VCaP (cell line): ENCODE results near the gene ZNF785.
A peak's percentile ranks its signal among the peaks of the same experiment; 100 is the strongest.

Experiments
- H3K27ac ChIP-seq: fragments of 450-650 bp; 2 replicates; pipeline ENCODE4 v1.5.1; 2017
- TF ChIP-seq, protein P1 (sequence below): fragments of 450-650 bp; conservative IDR thresholded peaks from 2 replicates; pipeline ENCODE4 v1.5.1; 2017; ENCODE audit warnings: mild to moderate bottlenecking, moderate library complexity

The ZNF785 gene

DNA sequence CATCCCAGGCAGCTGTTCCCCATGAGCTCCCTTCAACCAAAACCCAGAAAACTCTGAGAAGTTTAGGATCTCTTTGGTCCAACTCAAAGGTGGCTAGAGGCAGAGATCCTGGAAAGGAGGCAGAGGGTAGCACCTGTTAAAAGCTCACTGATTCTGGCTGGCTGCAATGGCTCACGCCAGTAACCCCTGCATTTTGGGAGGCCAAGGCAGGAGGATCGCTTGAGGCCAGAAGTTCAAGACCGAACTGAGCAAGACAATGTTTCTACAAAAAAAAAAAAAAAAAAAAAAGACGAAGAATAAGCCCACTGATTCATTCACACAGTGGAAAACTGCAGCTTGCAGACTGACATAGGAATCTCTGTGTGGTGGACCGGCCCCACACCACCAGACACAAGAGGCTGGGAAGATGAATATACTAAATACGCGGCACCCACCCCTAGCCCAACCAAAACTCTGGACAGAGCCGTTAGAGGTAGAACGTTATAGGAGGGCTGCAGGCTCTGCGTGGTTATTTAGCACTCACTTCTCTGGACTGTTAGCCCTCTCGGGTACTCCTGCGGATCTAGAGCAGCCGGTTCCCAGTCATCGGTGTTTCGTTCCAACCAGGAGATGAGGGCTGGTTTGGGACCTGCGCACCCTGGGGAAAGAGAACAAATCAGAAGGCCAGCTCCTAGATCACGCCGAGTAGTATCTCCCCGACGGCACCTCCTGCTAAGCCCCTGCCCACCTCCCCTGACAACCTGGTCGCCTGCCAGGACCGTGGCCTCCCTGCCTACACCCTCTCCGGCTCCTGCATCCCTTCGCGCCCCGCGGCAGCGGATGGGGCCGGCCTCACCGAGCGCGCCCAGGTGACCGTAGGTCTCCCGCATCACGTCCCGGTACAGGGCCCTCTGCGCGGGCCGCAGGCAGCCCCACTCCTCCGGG lies 23.8 kb upstream of the ZNF785 start:
- H3K27ac ChIP-seq, result peak overlapping the region; percentile 97

DNA sequence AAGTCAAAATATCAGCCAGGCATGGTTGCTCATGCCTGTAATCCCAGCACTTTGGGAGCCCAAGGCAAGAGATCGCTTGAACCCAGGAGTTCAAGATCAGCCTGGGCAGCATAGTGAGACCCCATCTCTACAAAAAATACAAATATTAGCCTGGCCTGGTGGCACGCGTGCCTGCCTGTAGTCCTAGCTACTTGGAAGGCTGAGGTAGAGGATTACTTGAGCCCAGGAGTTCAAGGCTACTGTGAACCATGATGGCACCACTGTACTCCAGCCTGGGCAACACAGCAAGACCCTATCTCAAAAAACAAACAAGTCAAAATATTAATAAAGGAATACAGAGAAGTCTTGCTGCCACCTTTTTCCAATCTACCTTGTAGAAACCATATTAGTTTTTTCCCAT lies 20.5 kb upstream of the ZNF785 start:
- H3K27ac ChIP-seq, result no peak overlapping the region

More for the DNA sequence above, 23.8 kb upstream of the ZNF785 start:
- TF ChIP-seq, protein P1, sequence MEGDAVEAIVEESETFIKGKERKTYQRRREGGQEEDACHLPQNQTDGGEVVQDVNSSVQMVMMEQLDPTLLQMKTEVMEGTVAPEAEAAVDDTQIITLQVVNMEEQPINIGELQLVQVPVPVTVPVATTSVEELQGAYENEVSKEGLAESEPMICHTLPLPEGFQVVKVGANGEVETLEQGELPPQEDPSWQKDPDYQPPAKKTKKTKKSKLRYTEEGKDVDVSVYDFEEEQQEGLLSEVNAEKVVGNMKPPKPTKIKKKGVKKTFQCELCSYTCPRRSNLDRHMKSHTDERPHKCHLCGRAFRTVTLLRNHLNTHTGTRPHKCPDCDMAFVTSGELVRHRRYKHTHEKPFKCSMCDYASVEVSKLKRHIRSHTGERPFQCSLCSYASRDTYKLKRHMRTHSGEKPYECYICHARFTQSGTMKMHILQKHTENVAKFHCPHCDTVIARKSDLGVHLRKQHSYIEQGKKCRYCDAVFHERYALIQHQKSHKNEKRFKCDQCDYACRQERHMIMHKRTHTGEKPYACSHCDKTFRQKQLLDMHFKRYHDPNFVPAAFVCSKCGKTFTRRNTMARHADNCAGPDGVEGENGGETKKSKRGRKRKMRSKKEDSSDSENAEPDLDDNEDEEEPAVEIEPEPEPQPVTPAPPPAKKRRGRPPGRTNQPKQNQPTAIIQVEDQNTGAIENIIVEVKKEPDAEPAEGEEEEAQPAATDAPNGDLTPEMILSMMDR, result no peak

DNA sequence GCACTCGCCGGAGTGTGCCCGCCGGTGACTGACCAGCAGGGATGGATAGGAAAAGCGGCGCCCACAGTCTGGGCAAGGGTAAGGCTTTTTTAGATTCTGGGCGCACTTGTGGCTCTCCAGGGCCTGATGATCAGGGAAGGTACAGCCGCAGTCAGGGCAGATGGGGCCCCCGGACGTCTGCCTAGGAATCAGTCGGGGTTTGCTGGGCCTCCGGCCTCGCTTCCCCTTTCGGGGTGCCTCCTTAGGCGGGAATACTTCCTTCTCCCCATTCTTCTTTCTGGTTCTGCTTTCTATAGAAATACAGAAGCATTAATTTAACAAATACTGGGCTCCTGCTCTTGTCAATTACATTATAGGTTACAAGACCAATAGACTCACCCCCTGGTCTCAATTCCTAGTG lies 19.7 kb upstream of the ZNF785 start:
- no peak overlapping the region for H3K27ac ChIP-seq

More for the DNA sequence above, 20.5 kb upstream of the ZNF785 start:
- TF ChIP-seq, protein P1, result no peak

DNA sequence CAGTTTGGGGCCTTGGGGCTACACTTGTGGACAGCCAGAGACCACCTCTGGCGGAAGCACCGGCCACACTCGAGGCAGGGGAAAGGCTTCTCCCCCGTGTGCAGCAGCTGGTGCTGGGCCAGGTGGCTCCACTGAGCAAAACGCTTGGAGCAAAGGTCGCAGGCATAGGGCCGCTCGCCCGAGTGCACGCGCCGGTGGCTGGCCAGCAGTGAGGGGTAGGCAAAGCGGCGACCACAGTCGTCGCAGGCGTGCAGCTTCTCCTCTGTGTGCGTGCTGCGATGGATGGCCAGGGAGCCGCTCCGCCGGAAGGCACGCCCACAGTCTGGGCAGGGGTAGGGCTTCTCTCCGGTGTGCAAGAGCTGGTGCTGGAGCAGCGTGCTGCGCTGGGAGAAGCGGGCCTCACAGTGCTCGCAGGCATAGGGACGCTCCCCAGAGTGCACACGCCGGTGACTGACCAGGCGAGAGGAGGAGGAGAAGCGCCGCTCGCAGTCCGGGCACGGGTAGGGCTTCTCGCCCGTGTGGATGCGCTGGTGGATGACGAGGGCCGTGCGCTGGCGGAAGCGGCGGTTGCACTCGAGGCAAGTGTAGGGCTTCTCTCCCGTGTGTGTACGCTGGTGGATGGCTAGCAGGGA lies 18.9 kb upstream of the ZNF785 start:
- no peak overlapping the region for H3K27ac ChIP-seq

More for the DNA sequence above, 19.7 kb upstream of the ZNF785 start:
- TF ChIP-seq, protein P1, result no peak

DNA sequence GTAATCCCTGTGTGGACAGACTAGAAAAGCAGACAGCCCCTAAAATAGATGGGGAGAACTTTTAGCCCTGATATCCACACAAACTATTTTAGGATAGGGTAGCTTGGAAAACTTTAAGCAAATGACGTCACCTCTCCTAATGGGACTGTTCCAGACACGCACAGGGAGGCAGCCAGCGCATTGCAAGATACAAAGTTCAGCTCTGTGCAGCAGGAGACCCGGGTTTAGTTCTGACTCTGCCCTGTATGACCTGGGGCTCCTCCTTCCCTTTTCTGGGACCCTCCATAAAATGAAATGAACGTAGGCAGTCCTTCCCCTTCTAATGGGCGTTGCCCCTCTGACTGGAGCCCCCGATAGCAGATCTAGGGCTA lies 18.4 kb upstream of the ZNF785 start:
- TF ChIP-seq, protein P1, result no peak
- no peak overlapping the region for H3K27ac ChIP-seq

More for the DNA sequence above, 18.9 kb upstream of the ZNF785 start:
- TF ChIP-seq, protein P1, result no peak

DNA sequence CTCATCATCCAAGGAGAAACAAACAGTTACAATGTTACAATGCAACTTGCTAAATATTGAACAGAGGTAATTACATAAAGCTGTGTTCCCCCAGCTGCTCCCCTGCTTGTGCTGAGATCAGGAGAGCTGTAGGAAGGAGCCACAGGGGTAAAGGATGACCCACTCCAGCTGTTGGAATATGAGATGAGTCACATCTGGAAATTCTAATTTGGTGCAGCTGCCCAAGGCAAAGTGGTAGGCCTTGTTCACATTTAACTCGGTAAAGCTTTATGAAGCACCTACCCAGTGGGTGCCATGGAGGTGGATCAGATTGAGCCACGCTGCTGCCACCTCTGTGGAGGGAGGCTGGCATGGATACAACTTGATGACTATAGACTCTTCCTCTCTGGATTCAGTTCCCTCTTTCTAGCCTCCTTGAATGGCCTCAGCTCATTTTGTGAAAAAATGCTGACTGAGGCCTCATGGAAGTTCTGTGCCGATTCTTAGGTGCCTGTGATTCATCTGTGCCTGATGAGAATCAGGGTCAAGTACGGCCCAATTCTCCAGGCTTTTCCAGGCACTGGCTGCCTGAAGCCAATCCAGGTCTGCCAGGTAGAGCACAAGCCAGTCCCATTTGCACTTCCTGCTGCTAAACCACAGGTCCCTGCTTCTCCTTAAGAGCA lies 17.2 kb upstream of the ZNF785 start:
- TF ChIP-seq, protein P1, result no peak
- no peak overlapping the region for H3K27ac ChIP-seq

DNA sequence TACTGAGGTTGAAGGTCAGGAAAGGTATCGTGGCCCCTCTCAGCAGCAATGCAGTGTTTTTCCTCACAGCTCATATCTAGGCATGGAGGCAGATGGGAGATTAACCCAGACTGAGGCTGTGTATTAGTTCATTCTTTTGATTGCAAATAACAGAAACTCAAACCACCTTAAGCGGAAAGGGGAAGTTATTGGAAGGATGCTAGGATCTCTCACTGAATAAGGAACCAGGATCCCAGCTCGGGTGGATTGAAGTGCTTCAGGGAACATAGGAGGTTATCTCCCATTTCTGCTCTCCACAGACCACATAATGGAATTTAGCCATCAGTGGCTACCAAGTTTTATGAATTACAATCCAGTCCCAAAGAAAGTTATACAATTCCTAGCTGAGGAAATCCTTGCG lies 16.5 kb upstream of the ZNF785 start:
- no peak overlapping the region for H3K27ac ChIP-seq

More for the DNA sequence above, 16.5 kb upstream of the ZNF785 start:
- TF ChIP-seq, protein P1, result no peak
